ENCODE measurements around the gene STON2.
"Not testable (repeated sequence)": the region's sequence is repeated elsewhere in the genome, so short reads cannot be mapped to it uniquely, and the experiment has no call there.

The STON2 gene

DNA sequence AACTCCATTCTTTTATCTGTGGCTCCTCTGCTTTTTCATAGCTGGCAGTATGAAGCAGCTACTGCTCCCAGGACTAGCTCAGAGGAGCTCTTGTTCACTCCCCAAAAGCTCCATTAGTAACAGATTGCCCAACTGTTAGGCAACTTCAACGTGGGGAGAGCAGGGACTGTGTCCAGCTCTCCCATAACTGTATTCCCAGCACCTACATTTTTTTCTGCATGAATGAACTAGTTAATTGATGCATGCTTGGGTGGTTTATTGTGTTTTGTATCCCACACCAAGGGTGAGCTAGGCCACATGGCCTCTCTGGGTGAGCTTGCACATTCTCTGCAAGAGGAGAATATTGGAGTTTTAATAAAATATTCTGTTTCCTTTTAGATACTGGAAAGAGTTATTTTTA lies 15.2 kb downstream of the STON2 start:
- peak; percentile 45 for DNase-seq (ENCODE audit: low read depth)

DNA sequence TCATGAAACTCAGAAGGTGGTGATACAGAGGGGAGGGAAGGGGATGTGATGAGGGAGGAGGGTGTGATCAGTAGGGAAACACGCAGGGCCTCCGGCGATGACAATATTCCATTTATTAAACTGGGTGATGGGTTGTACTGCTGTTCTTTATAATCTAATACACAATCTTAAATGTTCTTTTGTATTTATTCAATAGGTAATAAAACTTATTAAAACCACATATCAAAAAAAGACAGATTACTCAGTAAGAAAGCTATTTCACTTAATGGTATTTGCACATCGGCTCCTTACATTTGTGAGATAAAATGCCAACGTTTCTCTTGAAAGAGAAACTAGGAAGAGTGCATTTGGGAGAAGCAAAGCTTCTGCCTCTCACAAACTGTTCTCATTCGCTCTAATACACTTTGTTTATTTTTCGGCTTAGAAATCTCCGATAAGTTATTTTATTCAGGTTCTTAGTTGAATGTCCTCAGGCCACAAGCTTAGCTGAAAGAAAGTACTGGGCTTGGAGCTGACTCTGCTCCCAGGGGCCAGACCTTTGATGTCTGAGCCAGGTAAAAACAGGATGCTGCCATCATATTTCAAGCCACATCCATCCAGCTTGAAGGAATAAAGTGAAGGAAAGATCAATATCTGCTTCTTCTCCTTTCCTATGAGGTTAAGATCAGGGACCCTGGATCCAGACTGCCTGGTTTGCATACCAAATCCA lies 17.5 kb downstream of the STON2 start:
- DNase-seq (ENCODE audit: low read depth): no peak

DNA sequence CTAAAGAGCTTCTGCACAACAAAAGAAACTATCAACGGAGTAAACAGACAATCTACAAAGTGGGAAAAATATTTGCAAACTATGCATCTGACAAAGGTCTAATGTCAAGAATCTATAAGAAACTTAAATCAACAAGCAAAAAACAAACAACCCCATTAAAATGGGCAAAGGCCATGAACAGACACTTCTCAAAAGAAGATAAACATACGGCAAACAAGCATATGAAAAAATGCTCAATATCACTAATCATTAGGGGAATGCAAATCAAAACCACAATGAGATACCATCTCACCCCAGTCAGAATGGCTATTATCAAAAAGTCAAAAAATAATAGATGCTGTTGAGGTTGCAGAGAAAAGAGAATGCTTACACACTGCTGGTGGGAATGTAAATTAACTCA lies 20.1 kb downstream of the STON2 start:
- DNase-seq (ENCODE audit: low read depth): not testable (repeated sequence)

DNA sequence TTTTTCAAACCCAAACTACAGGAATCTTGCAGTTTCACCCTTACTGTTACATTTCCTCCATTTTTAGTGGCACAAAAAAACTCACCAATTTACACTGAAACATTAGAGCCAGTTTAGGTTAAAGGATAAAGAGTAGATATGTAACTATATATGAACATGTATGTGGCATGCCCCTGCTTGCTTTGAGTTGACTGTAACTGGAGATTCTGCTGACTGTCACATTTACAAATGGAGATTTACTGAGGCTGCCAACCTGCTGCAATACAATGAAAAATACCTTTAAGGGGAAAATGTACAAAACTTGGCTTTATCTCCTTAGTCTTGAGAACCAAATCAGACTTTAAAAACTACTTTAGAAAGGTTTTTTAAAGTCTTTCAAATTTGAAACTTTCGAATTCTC lies 28.3 kb downstream of the STON2 start:
- no peak for DNase-seq (ENCODE audit: low read depth)

DNA sequence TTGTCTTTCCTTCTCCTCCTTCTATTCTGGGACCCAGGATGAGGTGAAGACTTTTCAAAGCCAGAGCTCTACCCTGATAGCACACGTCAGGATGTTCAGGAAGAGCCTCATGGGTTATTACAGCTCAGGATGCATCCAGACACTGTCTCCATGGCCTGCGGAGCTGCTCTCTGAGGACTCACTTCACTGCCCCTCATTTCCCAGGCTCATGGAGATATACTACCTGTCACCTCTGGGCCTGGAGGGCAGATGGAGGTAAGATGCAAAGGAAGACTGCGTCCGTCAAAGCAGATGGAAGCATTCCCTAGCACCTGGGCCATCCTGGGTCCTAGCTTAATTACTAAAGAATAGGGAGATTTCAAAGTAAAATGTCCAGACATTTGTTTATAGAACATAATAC lies 32.6 kb downstream of the STON2 start:
- DNase-seq (ENCODE audit: low read depth): no peak

DNA sequence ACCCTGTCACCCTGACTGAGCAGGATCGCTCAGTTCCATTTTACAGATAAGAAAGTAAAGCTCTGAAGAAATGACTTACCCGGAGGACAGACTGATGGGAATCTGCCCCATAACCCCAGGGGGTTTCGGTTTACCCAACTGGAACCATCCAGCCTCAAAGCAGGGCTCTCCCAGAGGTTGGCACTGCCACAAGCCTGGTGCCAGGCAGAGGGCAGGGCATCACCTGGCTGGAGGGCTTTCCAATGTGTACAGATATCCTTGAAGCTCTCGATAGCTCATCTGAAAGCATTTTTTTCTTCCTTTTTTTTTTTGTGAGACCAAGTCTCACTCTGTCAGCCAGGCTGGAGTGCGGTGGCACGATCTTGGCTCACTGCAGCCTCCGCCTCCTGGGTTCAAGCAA lies 33.2 kb downstream of the STON2 start:
- DNase-seq (ENCODE audit: low read depth): no peak

DNA sequence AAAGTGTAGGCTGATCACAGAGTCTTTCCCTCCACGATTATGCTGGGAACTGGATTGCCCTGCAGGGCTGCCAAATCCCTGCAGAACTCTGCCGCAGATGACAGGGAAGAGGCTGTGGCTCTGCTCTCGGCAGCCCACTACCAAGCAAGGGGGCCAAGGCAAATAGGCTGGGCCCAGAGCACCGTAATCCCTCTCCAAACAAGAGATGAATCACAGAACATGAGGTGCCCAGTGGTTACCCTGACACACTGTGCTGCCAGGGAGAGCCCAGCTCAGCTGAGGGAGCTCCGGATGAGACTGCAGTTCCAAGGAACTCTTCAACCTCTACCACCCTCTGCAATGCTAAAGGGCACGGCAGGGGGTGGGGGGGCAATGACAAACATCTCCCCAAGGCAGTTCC lies 33.9 kb downstream of the STON2 start:
- DNase-seq (ENCODE audit: low read depth): no peak

DNA sequence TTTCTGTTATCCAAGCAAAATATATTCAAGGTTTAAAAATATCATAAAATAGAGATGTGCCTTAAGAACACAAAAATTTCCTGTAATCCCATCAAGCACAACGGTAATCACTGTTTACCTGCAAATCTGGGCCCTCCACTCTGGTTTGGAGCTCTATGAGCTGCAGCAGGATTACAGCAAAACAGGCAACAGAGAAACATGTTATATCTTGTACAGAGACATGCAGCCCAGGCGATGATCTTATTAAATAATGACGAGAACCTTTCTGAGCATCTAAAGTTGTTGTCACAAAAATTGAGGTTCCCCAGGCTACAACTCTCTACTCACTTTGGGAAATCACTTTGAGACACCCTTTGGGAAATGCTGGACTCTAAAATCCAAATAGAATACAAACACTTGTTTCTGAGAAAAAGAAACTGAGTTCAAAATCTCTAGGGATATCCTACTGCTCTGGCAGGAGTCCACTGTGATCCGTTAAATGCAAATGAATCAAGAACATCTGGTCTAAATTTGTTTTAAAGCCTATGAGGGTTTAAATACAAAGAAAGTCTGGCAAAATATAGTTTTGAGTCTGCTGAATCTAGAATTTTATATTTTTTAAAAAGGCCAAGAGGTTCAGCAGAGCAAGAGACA lies 36.3 kb downstream of the STON2 start:
- no peak for DNase-seq (ENCODE audit: low read depth)

DNA sequence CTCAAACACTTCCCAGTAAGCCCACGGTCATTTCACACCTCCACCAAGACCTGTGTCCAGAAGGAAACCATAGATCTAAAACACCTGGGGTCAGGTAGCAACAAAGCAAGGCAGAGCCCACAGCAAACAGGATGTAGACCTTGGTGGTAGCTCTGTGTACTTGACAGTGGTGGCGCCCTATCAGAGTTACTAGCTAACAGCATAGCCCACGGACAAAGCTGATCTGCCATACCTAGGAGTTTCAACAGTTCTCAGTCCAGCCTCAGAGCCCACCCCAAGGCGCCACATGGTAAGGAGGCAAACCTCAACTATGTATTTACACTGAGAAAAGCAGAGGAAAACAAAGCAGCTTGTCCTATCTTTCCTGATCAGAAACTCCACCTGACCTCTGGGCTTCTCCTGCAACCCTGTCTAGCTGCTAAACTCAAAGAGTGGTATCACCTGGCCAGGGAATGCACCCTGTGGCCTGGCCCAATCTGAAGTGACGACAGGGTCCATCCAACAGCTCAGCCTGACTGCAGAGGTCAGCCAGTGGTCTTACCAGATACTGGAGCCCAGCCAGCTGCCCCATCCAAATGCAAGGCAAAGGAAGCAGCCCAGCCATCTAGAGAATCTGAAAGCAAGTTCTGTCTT lies 46.3 kb downstream of the STON2 start:
- no peak for DNase-seq (ENCODE audit: low read depth)

DNA sequence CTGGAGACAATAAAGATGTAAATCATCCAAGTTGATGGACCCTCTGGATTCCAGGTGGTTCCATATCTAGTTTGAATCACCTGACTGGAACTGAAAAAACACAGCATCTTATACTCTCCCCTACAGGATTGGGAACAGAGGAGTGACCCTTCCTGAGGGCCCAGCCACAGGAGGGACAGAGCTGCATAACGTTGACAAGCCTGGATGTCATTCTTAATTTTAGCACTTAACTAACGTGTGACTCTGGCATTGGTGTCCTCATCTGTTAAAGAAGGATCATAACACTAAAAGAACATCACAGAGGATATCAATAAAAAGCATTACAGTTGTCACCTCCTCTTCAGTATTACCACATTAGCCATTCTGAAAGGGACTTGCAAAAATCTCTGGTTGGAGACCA lies 47.7 kb downstream of the STON2 start:
- no peak for DNase-seq (ENCODE audit: low read depth)

DNA sequence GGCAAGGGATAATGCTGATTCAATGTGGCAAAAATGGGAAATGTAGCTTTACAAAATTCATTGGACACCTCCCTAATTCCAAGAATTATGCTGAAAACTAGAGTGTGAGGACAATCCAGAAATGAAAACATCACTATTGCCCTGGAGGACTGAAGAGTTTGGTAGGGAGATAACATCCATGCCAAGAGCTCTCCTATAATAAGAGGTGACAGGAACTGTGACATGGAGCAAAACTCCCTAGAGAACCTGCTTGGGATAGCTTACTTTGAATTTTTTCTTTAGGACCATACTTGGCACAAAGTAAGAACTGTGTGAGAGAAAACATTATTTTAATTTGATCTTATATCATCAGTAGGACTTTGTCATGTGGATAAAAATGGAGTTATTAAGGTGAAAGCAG lies 48.9 kb downstream of the STON2 start:
- no peak for DNase-seq (ENCODE audit: low read depth)

DNA sequence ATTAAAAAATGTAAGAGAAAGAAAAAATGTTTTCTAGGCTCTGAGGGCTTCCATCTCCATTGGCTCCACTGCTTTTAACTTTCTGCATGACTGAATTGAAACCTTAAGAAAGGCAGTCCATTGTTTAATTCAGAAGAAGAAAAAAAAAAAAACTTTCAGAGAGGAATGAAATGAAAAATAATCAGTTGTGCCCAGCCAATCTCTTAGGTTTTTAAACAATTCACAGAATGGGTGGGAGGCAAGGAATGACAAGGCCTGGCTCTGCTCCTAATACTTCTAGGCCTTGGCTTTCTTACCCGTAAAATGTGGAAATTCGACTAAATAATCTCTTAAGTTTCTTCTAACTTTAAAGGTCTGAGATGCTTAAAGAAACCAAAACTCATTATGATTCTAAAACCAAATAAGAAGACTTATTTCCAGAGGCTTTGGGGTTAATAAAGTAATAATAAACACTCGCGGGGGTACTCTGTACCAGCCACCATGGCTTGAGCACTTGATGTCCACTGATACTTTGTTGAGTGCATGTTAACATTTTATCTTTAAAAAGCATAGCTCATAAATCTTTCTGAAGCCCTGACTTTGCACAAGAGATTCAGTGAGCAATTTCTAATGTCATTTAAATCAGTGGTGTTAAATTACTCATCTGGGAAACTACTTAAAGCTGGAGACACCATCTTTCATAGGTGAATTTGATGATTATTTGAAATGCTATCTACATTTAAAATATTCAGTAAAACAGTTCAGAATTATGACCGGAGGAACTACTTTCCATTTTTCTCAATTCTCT lies 49.6 kb downstream of the STON2 start:
- DNase-seq (ENCODE audit: low read depth): no peak

DNA sequence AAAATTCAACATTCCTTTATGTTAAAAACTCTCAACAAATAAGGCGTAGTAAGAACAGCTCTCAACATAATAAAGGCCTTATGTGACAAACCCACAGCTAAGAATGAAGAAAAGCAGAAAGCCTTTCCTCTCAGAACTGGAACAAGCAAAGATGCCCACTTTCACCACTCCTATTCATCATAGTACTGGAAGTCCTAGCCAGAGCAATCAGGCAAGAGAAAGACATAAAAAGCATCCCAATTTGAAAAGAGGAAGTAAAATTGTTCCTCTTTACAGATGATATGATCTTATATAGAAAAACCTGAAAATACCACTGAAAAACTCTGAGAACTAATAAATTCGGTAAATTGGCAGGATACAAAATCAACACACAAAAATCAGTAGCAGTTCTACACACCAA lies 52.1 kb downstream of the STON2 start:
- no peak for DNase-seq (ENCODE audit: low read depth)

DNA sequence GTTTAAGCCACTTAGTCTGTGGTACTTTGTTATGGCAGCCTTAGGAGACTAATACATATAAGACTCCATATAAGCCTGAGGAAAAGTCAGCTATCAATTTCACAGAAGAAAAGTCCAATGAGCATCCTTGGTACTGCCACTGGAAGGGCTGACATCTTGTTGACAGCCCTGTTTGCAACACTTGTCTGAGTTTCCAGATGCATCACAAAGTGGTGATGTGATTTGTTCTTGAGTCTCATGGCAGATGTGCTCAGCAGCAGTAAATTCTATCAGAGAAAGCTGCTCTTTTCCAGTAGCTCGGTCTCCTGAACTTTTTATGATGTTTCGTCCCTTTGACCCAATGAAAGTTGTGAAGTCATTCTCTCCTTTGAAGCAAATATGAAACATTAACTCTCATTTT lies 54.3 kb downstream of the STON2 start:
- no peak for DNase-seq (ENCODE audit: low read depth)

DNA sequence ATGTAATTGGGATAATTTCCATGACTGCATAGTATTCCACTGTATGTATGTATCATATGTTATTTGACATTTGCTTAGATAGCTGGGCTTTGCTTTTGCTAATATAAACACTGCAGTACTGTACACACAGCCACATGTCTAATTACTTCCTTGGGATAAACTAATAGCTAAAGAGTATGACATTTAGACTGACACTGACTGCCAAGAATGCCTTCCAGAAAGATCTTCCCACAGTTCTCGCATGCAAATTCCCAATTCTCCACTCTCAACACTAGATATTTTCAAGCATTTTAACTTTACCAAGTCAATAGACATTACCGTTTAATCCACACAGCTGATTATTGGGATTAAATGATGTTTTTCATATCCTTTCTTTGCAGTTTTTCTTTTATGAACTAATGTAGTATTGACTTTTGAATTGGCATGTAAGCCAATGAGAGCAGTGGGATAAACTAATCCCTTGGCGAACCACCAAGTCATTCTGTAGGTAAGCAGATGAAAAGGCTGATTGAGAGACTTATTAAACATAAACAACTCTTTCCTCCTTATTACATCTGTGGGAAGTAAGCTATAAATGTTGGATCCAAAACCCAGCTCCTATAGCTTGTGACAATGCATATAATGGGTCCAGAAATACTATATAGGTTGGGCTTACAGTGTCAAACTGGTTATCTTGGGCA lies 55.5 kb downstream of the STON2 start:
- DNase-seq (ENCODE audit: low read depth): no peak

DNA sequence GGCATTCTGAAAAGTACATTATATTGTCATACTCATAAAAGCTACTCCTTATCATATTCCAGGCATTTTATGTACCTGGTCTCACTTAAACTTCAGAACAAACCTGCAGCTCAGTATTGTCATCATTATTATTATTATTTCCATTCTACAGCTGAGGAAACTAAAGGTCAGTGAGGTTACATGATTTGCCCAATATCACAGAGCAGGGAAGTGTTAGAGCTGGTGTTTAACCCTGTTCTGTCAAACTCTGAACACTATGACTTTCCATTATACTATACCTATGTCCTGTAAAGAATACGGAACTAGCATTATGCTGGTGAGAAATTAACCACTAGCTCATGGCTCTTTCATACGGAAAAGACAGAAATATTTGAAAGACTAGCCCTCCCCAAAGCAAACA lies 56.4 kb downstream of the STON2 start:
- DNase-seq (ENCODE audit: low read depth): no peak

DNA sequence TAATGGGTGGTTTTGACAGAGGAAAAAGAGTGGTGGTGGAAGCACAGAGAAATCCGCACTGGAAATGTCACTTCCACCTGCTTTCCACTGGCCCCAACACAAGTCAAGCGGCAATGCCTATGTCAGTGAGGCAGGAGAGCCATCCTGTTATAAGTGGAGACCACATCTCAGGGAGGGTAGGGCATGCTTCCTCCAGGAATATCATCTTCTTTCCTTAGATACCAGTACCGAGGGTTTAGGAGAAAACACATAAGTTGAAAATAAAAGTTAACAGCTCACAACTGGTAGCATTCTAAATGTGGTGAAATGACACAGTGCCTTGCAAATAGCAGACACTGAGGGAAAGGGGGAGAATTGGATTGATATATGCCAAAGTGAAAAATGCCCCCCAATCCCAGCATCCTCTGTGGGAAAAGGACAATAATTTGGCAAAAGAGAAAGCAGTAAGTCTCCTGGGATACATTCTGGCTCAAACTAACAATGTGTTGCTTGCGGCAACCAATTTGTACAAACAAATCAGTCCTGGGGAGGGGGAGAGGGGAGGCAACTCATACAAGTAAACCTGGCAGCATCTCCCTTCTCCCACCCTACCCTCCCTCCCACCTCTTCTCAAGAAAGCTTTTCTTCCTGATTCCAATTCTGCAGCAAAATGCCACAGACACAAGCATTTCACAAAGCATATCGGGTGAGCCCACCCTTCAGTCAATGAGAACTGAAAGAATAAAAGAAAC lies 57.1 kb downstream of the STON2 start:
- DNase-seq (ENCODE audit: low read depth): no peak

DNA sequence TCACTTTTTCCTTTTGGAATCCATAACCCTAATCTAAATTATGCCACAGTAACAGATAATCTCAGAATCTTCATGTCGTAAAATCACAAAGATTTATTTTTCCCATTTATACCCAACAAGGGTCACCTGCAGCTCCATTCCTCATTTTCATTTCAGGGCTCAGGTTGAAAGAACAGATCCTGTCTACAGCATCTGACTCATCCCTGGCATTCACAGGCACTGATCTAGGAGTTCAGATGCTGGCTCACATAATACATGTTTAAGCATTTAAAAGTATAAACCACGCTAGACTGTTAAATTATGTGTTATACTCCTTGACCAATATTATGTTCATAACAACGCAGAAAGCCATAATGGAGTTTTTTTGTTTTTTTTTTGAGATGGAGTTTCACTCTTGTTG lies 58.3 kb downstream of the STON2 start:
- no peak for DNase-seq (ENCODE audit: low read depth)

DNA sequence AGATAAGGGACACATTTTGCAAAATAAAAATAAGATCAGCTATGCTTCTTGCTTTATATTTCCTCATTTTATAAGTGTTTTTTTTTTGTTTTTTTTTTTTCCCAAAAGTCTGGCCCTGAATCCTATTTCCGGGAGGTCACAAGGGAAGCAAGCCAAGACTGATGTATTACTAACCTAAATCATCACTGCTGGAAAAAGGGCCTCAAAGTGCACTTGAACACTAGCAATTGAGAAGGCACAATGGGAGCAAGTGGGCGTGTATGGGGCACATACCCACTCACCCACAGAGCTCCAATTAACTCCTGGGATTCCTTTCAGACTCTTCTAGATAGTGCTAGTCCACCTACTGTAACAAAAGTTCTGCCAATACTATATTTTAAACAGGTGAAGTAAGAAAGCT lies 58.8 kb downstream of the STON2 start:
- no peak for DNase-seq (ENCODE audit: low read depth)

DNA sequence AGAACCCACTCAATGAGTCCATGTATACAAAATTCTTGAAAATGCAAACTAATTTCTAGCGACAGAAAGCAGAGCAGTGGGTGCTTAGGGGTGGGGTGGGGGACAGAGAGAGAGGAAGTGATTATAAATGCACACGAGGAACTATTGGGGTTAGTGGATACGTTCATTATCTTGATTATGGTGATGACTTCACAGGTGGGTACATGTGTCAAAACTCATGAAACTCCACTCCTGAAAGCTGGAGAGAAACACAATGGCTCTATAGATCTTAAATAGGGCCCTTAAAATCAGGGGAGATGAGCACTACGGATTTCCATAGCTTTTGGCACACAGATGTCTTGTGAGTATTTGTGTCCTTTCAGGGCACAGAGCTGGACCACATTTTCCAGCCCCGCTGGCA lies 59.9 kb downstream of the STON2 start:
- no peak for DNase-seq (ENCODE audit: low read depth)

DNA sequence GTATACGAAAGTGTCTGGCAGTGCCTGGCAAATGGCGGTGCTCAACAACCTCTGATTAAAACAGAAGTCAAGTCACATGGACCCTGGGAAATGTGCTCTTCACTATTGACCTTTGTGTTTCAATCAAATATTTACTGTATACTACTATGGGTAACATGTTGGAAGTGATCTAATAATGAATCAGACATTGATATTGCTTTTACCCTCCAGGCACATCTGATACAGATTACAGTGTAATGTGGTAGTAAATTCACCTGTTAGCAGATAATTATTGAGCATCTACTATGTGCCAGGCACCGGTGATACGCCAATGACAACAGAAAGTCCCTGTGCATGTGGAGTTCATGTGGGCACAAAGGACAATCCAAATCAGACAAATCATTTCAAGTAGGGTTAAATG lies 63.1 kb downstream of the STON2 start:
- DNase-seq (ENCODE audit: low read depth): no peak

DNA sequence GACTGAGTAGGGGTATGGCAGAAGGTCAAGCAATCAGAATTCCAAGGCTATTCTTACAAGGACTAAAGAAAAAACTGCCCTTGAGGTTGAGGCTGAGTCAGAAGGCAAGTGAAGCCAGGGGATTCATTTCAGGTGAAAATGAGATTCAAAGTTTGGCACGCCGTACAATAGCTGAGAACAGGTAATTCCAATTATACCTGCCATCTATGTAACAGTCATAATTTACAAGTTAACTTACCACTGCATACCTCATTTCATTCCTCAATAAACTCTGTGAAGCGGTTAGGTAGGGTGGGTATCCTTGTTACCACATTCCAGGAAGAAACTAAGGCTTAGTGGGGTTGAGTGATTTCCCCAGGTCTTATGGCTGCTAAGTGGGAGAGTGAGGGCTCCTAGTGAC lies 64.1 kb downstream of the STON2 start:
- no peak for DNase-seq (ENCODE audit: low read depth)

All from iris pigment epithelial cell (primary cell).